Fibroblast of skin of left biceps (primary cell): ENCODE results near the gene DYNLT5.
"Not testable (repeated sequence)": the region's sequence is repeated elsewhere in the genome, so short reads cannot be mapped to it uniquely, and the experiment has no call there.

Experiments used
- DNase-seq, 2 experiments: peaks; one replicate each; pipeline ENCODE4 v3.0.0-alpha.2; 2013; ENCODE audit warnings: low read depth in 2 of 2

Gene DYNLT5

GRCh38 chr1:66752000-66752592 lies at the start of gene DYNLT5:
TSS of gene DYNLT5 (plus strand) at chr1:66752459. CDS start at chr1:66754659, 2,200 bp downstream.
- DNase-seq: no peak

- no peak for DNase-seq
Measured at GRCh38 chr1:66704177-66704875, 47.9 kb upstream of the DYNLT5 start.

GRCh38 chr1:66705110-66705509 lies 47.1 kb upstream of the DYNLT5 start:
- peak; percentile 48 to 56 for DNase-seq

DNA sequence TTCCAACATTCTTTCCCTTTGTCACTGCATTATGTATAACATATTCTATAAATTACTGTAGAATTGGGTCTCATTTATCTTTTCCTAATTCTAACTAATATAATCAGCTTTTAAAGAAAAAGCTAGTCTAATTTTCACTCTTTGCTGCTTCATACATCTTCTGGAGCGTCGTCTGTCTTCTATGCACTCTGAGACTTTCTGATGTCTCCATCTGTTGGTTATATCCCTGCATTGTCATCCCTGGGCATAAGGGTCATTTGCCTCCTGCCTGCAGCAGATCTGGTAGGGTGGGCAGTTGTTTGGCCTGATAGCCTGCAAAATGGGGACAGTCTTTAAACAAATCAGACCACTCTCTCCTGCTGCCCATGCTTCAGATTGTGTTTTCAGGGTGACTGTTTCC lies 40.8 kb upstream of the DYNLT5 start:
- no peak for DNase-seq

DNA sequence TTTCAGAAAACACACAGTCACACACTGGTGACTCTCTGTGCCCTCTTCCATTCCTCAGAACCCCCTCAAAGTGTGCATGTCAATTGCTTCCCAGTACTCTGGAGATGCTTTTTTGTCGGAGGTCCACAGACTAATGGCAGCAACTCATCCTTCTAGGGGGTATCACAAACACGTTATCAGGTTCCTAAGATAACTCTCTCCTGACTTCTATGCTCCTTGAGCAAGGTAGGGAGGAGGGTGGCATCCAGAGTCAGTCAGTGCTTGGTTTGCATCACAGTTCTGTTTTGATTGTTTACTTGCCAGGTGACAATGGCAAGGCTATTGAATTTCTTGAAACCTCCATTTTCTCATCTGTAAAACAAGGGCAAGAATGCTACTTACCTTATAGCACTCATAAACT lies 39.4 kb upstream of the DYNLT5 start:
- no peak for DNase-seq

GRCh38 chr1:66723985-66724384 lies 28.3 kb upstream of the DYNLT5 start:
- DNase-seq: no peak

DNA sequence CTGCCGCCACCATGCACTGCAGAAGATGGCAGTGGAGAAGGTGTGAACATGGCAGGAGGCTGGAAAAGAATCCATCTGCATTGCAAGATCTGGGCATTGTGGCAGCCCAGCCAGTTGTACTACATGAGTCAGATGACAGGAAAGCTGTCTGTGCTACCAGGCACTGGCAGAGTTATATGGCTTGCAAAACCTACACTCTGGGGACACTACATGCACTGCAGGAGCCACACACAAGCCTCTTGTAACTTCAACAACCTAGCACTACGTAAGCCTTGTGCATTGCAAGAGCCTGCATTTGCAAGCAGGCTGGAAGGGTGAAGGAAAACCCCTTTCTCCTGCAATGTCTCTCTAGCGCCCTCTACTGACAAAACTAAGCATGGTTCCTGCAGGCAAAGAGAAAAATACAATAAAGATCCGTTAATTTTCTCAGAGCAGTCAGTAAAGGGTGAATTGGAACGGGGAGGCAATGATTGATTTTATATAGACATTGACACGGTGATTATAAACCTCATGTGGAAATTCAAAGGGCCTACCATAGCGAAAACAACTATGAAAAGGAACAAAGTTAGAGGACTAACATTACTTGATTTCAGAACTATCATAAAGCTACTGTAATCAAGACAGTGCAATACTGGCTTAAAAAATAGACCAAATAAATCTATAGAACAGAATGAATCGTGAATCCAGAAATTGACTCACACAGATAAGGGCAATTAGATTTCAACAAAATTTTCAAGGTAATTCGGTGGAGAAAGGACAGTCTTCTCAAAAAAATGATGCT lies 26.2 kb upstream of the DYNLT5 start:
- DNase-seq: peak; percentile 40 to 42

GRCh38 chr1:66728021-66728420 lies 24.2 kb upstream of the DYNLT5 start:
- no peak for DNase-seq

DNA sequence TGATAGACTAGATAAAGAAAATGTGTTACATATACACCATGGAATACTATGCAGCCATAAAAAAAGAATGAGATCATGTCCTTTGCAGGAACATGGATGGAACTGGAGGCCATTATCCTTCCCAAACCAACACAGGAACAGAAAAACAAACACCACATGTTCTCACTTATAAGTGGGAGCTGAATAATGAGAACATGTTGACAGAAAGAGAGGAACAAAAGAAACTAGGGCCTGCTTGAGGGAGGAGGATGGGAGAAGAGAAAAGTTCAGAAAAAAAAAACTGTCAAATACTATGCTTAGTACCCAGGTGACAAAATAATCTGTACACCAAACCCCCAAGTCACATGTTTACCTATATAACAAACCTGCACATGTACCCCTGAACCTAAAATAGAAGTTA lies 23.5 kb upstream of the DYNLT5 start:
- DNase-seq: not testable (repeated sequence)

GRCh38 chr1:66729119-66729518 lies 23.1 kb upstream of the DYNLT5 start:
- no peak for DNase-seq

DNA sequence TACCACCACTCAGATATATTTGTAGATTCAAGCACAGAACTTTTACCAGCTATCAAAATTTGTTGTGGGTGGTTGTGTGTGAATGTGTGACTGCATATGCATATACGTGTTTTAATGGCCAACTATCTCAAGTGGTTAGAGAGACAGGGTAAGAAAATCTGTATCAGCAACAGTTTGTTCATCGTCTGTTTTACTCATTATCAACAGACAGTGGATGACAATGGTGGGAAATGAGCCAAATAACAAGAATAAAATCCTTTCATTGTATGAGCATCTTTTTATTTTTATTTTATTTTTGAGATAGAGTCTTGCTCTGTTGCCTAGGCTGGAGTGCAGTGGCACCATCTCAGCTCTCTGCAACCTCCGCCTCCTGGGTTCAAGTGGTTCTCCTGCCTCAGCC lies 22.7 kb upstream of the DYNLT5 start:
- DNase-seq: no peak

GRCh38 chr1:66730462-66730861 lies 21.8 kb upstream of the DYNLT5 start:
- DNase-seq: no peak

DNA sequence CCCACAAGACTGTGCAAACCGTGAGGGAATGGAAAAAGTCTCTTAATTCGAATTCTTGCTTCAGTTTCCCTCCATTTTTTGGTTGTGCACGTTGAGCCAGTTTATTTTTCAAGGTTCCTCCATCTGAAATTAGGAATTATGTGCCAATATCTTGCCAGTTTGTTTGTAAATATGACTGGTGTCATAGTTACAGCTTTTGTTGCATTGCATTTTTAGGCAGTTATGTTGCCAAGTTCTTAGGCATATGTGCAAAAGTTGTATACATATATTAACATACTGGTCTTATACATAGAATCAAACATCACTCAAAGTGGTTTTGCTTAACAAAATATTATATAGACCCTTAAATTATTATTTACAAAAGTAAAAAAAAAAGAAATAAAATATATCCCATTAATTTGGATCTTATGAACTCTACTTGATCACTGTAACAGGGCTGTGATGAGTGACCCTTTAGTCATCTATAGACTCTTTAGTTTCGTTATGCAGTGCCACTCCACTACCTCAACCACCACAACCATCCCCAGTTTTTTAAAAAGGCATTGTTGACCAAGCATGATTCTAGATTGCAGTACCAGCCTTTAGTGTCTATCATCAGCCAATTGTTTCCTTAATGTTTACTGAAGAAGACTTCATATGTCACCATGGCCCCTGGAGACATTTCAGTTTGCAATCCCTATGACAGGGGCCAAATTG lies 20.9 kb upstream of the DYNLT5 start:
- no peak for DNase-seq

DNA sequence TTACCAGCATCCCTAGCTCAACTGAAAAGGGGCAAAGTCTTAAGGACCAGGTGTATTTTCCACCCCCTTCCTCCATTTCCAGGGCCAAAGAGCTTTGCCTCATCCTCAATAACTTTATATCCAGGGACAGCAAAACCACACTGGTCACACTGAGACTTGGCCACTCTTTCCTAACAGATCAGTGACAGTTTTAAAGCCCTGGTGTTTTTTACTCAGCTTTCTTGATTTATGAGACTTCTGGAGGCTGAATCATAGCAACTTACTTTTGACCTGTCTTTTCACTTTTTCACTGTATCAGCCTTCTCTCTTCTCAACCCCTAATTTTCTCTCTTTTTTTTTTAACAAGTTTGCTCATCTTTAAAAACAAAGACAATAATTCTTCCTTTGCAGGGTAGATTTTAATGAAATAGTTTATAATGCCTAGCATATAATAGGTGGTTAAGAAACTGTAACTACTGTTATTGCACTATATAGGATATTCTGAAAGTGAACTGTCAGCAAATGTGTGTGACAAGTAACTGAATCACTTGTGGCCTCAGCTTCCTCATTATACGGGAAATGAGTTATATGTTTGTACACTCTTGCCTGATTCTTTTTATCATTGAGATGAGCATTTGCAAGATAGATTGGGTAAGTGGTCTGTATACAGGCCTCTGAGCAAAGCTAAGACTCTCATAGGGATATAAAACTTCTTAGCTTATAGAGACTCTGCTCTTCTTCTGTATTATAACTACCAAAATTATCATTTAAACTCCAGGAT lies 19.7 kb upstream of the DYNLT5 start:
- DNase-seq: no peak

DNA sequence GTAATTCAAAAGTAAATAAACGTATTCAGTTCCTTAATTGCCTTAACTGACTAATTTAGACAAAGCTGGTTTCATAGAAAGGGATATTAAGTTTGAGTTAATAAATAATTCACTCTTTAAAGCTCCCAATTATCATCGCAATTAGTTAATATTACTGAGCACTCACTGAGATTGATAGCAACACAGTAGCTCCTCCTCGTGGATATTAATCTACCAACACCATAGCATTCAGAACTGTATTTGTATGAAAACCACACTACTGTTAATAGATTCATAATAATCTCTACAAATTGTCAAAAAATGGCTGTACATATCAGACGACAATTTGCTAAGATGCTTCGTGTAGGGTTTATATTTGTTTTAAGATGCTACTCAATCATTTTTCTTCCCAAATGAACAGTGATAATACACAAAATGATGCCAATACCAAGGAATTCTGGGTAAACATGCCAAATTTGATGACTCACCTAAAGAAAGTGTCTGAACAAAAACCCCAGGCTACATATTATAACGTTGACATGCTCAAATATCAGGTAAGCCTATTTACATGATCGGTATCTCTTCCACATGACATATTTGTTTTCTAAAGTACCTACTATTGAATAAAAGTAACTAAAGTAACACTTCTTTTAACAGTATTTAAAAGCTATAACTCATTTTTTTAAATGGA lies 18.8 kb upstream of the DYNLT5 start:
- no peak for DNase-seq

- not testable (repeated sequence) for DNase-seq
Measured at GRCh38 chr1:66734531-66734930, 17.7 kb upstream of the DYNLT5 start.

DNA sequence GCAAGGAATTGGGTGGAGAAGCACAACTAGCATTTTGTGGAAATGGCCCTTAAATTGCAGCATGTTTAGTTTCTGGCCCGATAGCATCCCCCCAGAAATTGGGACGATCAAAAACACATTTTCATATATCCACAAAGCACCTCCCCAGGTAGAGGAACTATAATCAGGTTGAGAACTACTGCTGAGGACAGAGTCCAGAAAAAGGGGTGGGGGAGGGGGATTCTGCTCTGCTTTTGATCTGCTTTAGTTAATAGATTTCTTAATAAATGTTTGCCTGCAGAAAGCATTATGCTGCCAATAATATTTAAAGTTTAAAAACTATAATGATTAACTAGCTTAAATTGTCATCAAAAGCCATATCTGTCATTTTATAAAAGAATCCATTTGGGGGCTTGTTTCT lies 14.4 kb upstream of the DYNLT5 start:
- DNase-seq: no peak

DNA sequence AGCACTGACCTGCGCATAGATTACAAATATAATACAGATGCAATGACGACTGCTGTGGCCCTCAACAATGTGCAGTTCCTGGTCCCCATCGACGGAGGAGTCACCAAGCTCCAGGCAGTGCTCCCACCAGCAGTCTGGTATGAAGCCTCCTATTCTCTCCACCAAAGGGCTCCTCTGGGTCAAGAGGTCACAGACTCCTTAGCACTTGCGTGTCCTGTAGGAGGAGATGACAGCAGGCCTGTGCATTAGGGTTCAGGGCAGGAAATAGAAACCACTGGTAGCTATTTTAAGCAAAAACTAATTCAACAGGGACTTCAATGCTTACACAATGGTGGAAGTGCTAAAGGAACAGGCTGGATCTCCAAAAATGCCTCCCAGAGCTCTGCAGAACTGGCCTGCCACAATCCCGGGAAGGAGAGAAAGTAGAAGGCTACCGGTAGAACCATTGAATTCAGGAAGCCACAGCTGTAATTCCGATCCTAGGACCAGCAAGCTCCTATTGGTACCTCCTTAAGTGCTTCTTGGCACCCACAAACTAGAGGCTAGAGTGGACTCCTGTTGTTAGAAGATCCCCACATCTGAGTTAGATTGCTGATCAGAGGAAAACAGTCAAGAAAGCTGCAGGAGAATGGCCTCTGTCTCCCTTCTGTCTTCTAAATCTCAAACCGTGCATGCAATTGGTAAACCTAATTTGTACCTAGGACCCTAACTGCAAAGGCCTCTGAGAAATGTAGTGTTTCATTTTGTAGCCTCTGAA lies 12.7 kb upstream of the DYNLT5 start:
- DNase-seq: no peak

- DNase-seq: no peak
Measured at GRCh38 chr1:66745451-66745850, 6.8 kb upstream of the DYNLT5 start.

DNA sequence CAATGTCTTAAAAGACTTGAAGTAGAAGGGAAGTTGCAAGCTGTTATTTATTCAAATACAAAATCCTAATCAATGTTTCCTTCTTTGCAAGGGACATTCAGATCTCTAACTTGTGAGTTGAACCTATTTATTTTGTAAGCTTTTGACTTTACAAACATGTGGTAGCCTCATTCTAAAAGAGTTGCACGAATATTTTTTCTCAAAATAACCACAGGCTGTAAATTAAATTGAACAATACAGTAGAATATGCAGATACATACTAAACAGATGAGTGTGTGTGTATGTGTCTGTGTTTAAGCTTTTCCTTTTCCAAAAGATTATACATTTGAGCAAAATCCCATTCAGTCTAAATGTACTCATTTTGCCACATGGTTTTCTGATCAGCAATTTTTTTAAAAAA lies 4.8 kb upstream of the DYNLT5 start:
- DNase-seq: peak; percentile 54 to 62
